GM19238 (cell line): ENCODE measurements around the gene LTBR.
A peak's percentile ranks its signal among the peaks of the same experiment; 100 is the strongest.

Experiments
- DNase-seq: peaks from one replicate; pipeline ENCODE4 v3.0.0; 2011; ENCODE audit warnings: low spot score; ENCODE audit not compliant: insufficient read length

LTBR gene

DNA sequence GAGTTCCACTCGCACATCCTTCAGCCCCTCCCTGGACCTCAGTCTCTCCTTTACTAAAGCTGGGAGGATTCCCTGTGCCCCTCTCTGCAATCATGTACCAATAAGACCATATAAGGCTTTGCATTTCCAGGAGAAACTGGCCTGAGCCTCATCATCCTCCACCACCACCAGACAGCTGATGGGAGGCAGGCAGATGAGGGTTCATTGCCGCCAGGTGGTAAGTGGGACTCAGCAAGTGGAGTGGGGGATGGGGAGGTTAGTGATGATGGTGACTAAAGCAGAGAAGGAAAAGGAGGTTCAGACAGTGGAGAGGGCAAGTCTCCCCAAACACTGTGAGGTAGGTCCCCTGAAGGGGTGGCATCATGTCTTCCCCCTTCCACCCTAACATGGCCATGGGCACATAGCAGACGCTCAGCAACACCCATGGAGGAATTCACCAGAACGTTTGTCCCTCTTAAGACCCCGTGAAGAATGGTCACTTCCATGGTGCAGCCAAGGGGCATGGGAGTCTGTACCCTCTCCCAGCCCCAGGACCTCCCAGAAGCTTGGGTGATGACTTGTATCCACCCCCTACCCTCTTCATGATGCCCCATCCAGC, 37.6 kb upstream of the LTBR start:
- no peak for DNase-seq

DNA sequence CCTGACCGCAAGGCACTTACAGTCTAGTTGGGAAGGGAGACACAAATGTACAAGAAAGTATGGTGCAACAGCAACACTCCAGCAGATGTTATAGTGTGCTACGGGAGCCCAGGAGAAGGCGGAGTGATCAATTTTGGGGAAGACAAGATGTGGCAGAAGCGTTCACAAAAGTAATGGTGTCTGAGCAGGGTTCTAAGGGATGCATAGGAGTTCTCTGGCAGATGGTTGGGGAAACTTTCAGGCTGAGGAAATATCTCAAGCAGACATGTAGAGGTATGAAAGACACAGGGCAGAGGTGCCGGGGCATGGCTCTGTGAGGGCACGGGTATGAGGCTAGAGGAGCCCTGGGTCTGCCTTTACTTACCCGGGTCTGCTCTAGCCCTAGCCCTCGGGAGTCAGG, 37.0 kb upstream of the LTBR start:
- no peak for DNase-seq

DNA sequence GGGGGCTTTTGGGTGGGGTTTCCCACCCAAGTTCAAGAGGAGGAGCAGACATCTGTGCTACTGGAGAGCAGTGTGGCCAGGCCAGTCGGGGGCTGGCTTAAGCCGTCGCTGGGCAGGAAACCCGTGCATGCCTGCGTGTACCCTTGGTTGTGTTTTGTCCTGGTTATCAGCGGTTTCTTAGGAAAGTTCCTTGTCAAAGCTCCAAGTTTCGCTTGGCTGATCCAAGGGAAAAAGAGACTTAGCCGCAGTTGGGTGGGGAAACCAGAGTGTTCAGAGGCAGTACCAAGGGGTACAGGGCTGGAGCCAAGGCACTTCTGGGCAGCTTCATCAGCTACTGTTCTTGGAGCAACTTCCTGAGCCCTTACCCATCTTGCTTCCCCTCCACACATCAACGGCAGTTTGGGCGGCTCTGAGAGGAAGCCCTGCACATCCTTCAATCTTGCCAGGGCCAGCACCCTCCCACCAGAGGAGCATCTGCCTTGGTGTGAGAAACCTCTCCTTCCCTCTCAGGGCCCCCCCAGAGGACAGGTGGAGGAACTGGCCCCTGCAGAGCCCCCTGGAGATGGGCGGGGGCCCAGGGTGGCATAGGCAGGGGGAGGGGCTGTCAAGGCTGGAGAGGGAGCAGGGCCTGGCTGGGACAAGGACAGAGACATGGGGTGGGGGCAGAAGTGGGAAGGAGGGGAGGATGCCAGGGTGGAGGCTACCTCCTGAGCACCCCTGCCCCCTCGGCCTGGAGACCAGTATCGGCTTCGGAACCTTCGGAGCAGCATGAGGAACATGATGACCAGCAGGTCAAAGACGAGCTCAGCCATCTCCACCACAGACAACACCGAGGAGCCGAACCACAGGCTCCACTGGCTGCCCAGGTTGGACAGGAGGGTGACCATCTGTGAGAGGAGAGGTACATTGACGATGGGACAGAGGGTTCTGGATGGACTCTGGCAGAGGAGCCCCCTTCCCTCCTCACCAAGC, 36.3 kb upstream of the LTBR start:
- DNase-seq = no peak

GRCh38 chr12:6351622-6352021, 32.3 kb upstream of the LTBR start:
- no peak for DNase-seq

- no peak for DNase-seq
Observed at GRCh38 chr12:6352193-6353173, 31.5 kb upstream of the LTBR start.

- DNase-seq = no peak
Observed at GRCh38 chr12:6354495-6355393, 29.2 kb upstream of the LTBR start.

DNA sequence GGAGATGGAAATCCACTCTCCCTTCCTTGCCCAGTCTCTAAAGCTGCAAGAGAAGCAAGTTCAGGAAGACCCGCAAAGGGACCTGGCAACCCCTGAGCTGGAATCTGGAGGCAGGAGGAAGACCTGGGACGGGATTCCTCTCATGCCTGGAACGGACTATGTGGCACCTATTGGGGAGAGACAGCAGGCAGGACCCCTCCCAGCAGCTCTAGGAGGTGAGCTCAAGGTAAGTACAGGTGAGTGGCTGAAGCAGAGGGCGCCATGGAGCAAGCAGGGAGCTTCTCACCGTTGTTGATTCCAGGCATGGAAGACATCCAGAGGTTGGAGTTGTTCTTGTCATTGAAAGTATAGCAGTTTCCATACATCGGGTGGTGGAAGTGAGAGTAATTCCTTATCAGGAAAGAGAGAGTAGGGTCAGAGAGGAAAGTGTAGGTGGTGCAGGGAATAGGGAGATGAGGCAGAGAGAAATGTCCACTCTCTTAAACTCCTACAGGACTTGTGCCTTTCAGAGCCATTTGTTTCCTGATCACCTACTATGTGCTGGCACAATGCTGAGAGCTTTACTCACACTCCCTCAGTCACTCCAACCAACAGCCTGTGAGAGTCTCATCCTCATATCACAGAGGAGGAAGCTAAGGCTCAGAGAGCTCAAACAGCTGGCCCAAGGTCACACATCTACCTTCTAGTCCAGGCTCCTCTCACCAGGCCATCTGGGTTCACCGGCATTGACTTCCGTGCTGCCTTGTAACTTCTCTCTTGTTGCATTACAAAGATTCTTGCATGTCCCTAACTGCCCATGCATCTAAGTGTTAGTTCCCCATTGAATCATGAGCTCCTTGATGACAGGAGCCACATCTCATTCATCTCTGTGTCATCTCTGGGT, 28.2 kb upstream of the LTBR start:
- DNase-seq = no peak

- no peak for DNase-seq
Observed at GRCh38 chr12:6356374-6356820, 27.6 kb upstream of the LTBR start.

DNA sequence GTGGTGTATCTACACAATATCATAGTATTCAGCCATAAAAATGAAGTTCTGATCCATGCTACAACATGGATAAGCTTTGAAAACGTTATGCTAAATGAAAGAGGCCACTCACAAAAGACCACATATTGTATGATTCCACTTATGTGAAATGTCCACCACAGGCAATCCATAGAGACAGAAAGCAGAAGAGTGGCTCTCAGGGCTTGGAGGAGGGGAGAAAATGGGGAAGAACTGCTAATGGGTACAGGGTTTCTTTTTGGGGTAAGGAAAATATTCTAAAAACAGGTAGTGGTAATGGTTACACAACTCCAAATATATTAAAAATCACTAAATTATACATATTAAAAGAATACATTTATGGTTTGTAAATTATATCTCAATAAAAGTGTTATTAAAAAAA, 25.1 kb upstream of the LTBR start:
- DNase-seq = no peak

- DNase-seq = no peak
Observed at GRCh38 chr12:6360080-6360571, 23.8 kb upstream of the LTBR start.

DNA sequence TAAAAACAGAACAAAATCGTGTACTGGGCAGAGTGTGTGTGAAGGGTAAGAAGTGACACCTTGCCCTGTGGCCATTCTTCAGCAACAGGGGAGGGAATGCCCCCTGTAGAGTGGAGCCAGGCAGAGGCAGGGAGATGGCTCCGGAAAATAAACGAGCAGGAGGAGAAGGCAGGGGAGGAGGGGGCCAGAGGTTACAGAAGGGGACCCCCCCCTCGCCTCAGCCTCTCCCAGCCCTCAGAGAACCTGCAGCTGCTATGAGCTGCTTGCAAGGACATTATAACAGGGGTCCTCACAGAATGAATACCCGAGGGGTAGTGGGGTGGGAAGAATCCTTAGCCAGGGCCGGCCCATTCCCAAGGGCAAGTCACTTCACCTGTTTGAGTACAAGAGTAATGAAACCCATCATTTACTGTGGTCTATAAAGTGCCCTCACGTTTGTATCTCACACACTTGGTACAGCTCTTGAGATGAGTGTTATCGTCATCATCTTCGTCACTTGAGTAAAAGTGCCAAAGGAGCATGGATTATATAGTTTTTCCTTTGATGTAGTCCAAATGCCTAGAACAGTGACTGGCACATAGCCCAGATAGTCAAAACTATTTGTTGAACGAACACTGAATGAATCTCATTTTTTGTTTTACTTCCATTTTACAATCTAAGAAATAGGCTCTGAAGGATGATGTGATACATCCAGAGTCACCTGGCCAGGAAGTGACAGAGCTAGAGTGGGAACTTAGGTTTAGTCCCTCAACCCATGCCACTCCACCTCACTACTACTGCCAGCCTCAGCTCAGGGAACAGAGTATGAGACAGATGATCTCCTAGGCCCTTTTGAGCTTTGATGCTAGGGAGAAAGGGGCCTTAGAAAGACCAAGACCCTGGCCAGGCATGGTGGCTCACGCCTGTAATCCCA, 23.1 kb upstream of the LTBR start:
- no peak for DNase-seq

DNA sequence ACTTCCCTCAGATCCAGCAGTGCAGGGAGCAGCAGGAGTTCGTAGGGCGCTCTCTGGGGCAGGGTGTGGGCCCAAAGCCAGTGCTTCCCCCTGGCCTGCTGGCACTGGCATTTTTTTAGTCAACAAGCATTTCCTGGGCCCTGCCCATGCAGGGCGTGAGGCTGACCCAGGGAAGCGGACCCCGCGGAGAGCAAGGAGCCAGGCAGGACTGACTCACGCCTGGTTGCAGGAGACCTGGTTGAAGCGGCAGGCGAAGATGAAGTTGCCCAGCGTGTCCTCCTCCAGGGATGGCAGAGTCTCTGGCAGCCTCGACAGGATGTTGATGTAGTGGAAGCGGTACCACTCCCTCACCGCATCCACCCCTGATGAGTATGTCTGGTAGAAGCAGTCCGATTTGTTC, 22.1 kb upstream of the LTBR start:
- no peak for DNase-seq

- DNase-seq = no peak
Observed at GRCh38 chr12:6362403-6362802, 21.6 kb upstream of the LTBR start.

DNA sequence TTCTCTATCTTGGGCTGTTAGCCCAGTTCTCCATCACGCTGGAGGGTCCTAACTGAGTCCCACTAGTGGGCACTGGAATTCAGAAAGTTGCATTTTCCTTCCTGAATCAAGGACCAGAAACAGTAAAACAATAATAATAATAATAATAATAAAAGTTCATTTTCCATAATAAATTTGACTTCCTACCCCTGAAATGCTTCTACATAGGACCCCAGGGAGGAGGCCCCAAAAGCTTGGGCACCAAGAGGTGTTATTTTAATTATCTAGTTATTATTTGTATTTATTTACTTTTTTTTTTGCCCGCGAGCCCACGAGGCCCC, 21.0 kb upstream of the LTBR start:
- no peak for DNase-seq

- DNase-seq = peak; percentile 79
Observed at GRCh38 chr12:6363330-6364043, 20.5 kb upstream of the LTBR start.

GRCh38 chr12:6364044-6364374, 20.0 kb upstream of the LTBR start:
- no peak for DNase-seq

GRCh38 chr12:6367065-6367968, 16.6 kb upstream of the LTBR start:
- DNase-seq = peak; percentile 71
